Breast epithelium (tissue), 3 donors: Measurements from ENCODE around the gene ARMC12.

ENCODE experiments used
- POLR2A ChIP-seq: fragments of 450-650 bp; IDR thresholded peaks from one replicate; pipeline ENCODE4 v1.6.1; 2016; ENCODE audit warnings: antibody characterized with exemption, mild to moderate bottlenecking, moderate library complexity
- POLR2AphosphoS5 ChIP-seq, 3 donors: sonication (generic); formaldehyde crosslinking; IDR thresholded peaks; one replicate each; pipeline ENCODE4 v1.6.1; 2017; ENCODE audit warnings: antibody characterized with exemption in 3 of 3
- TF ChIP-seq, protein P1 (sequence below), 3 donors: fragments of 450-650 bp; IDR thresholded peaks; one replicate each; pipeline ENCODE4 v1.5.1; 2016 to 2017; ENCODE audit warnings: antibody characterized with exemption in 3 of 3, mild to moderate bottlenecking in 3 of 3, moderate library complexity in 3 of 3

DNA sequence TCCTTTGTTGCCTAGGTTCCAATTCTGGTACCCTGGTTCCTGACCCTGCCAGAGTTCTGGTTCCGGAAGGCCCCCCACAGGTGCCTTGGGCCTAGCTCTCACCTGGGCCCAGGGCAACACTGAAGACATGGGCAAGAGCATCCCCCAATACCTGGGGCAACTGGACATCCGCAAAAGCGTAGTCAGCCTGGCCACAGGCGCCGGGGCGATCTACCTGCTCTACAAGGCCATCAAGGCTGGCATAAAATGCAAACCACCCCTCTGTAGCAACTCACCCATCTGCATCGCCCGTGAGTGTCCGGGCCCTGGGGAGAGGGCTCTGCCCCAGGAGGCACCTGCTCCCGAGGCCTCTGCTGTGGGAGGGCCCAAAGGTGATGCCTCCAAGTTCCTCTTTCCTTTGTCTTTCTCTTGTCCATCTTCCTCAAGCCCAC, at the start of gene ARMC12:
- TF ChIP-seq, protein P1, sequence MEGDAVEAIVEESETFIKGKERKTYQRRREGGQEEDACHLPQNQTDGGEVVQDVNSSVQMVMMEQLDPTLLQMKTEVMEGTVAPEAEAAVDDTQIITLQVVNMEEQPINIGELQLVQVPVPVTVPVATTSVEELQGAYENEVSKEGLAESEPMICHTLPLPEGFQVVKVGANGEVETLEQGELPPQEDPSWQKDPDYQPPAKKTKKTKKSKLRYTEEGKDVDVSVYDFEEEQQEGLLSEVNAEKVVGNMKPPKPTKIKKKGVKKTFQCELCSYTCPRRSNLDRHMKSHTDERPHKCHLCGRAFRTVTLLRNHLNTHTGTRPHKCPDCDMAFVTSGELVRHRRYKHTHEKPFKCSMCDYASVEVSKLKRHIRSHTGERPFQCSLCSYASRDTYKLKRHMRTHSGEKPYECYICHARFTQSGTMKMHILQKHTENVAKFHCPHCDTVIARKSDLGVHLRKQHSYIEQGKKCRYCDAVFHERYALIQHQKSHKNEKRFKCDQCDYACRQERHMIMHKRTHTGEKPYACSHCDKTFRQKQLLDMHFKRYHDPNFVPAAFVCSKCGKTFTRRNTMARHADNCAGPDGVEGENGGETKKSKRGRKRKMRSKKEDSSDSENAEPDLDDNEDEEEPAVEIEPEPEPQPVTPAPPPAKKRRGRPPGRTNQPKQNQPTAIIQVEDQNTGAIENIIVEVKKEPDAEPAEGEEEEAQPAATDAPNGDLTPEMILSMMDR (IDR thresholded peaks at IDR 0.05): no peak
- TF ChIP-seq POLR2A (no peak), POLR2AphosphoS5 (IDR thresholded peaks at IDR 0.05) (no peak)
